Lung (tissue), 12 donors: ENCODE measurements around the gene MEAF6. TPM values are rescaled to one million over a fixed set of nuclear protein-coding genes. Genes with fewer than 3 reads are reported as not detected.
A peak's percentile ranks its signal among the peaks of the same experiment; 100 is the strongest.

Source experiments
- ATAC-seq: fragments of 200-7000 bp; cut with Tn5 transposase; one replicate; pipeline ENCODE4 v1.9.1; 2020; ENCODE audit warnings: moderate number of reproducible peaks; ENCODE audit not compliant: insufficient read depth, low FRiP score
- DNase-seq, 3 donors: peaks; one replicate each; pipeline ENCODE4 v3.0.0-alpha.2; 2013 to 2017
- H3K27ac ChIP-seq, 2 donors: one replicate each; pipeline ENCODE4 v1.5.1; 2013; ENCODE audit warnings: mild to moderate bottlenecking in 2 of 2, moderate library complexity in 2 of 2, control low read depth in 1 of 2, inconsistent platforms in 1 of 2, low read depth in 1 of 2, low read length in 1 of 2
- H3K27me3 ChIP-seq, 3 donors: one replicate each; pipeline ENCODE4 v1.5.1; 2013; ENCODE audit warnings: low read length in 2 of 3; ENCODE audit not compliant: control insufficient read depth in 3 of 3, insufficient read depth in 3 of 3
- H3K36me3 ChIP-seq, 4 donors: one replicate each; pipeline ENCODE4 v1.5.1; 2013; ENCODE audit warnings: low read length in 4 of 4, mild to moderate bottlenecking in 1 of 4, moderate library complexity in 1 of 4; ENCODE audit not compliant: control insufficient read depth in 4 of 4, insufficient read depth in 4 of 4
- H3K4me1 ChIP-seq, 5 donors: one replicate each; pipeline ENCODE4 v1.5.1; 2013; ENCODE audit warnings: low read length in 5 of 5, mild to moderate bottlenecking in 2 of 5, moderate library complexity in 1 of 5; ENCODE audit not compliant: control insufficient read depth in 5 of 5, insufficient read depth in 5 of 5
- H3K4me3 ChIP-seq: one replicate; pipeline ENCODE4 v1.5.1; 2013; ENCODE audit warnings: mild to moderate bottlenecking, control low read depth, moderate library complexity
- H3K9ac ChIP-seq, 2 donors: one replicate each; pipeline ENCODE4 v1.5.1; 2013; ENCODE audit warnings: low read length in 2 of 2, control low read depth in 1 of 2; ENCODE audit not compliant: insufficient read depth in 1 of 2
- H3K9me3 ChIP-seq, 4 donors: one replicate each; pipeline ENCODE4 v1.5.1; 2013; ENCODE audit warnings: low read length in 3 of 4, mild to moderate bottlenecking in 1 of 4, moderate library complexity in 1 of 4; ENCODE audit not compliant: control insufficient read depth in 4 of 4, insufficient read depth in 3 of 4
- CTCF ChIP-seq: IDR thresholded peaks from 2 replicates; pipeline ENCODE4 v1.5.1; 2012; ENCODE audit warnings: mild to moderate bottlenecking; ENCODE audit errors: control extremely low read depth, extremely low read depth
- WGBS, 2 donors: extraction: QIAGEN DNeasy Blood & Tissue Kit; methylation state at CpG; one replicate each; pipeline ENCODE4 v1.1.7; 2013; 5-methylcytosine and 5-hydroxymethylcytosine counted together
- polyA plus RNA-seq, 2 donors: library from polyadenylated mRNA; stranded (reverse); fragments of 200-250 nt; gene quantifications; one replicate each; pipeline ENCODE4 v1.2.1, GENCODE V29; 2013
- total RNA-seq, 2 donors: library from RNA; depleted of rRNA in 1 of 2; stranded (reverse); fragments of >200 nt in 1 of 2; gene quantifications; one replicate each; pipeline ENCODE4 v1.2.1, GENCODE V29; 2014 to 2021
- donor health status: control.
- donor health status: control.
- donor health status: Bipolar disorder and iron deficiency.
- donor health status: healthy.
- donor health status: DM: yes; HTN: yes; CAD: no.

The MEAF6 gene
- total and polyA plus RNA-seq, 4 donors = 36.9 to 68.2 (median 58.8) TPM

- Histone ChIP-seq H3K9ac (peak overlapping the region in 1 of 2 donors; percentile 67), H3K27me3 (no peaks in the 10 kb centered on the region), H3K36me3 (peaks cover 0 to 15% (median 4%) of the 10 kb centered on the region in 4 donors), H3K4me3 (peak overlapping the region; percentile 74), H3K4me1 (peaks cover 4 to 42% (median 22%) of the 10 kb centered on the region in 5 donors), H3K27ac (peak overlapping the region; percentile 24 to 93), H3K9me3 (no peaks in the 10 kb centered on the region)
- no peak for ATAC-seq
- no peak for TF ChIP-seq CTCF
- 8 to 21% methylated on average over 12 of the region's 12 CpGs for WGBS, 2 donors
- peak in 1 of 3 donors; percentile 22 for DNase-seq
These were observed 41.0 kb downstream of the MEAF6 start for GRCh38 chr1:37473431-37474045.

GRCh38 chr1:37472994-37473393 lies 41.6 kb downstream of the MEAF6 start:
- H3K36me3 ChIP-seq = peaks cover 0 to 13% (median 3%) of the 10 kb centered on the region in 4 donors
- ATAC-seq (no peak), DNase-seq (no peak)
- peak overlapping the region in 1 of 2 donors; percentile 93 for H3K27ac ChIP-seq
- no peak overlapping the region for H3K4me3 ChIP-seq
- H3K4me1 ChIP-seq = peaks cover 4 to 42% (median 22%) of the 10 kb centered on the region in 5 donors
- H3K9me3 ChIP-seq = no peaks in the 10 kb centered on the region
- no peak overlapping the region for H3K9ac ChIP-seq
- TF ChIP-seq CTCF = no peak
- 39 to 67% methylated on average over 1 of the region's 1 CpG for WGBS, 2 donors
- no peaks in the 10 kb centered on the region for H3K27me3 ChIP-seq

- ATAC-seq = no peak
- Histone ChIP-seq H3K9me3 (no peaks in the 10 kb centered on the region), H3K36me3 (peaks cover 0 to 10% (median 1%) of the 10 kb centered on the region in 4 donors), H3K9ac (no peak overlapping the region), H3K4me3 (no peak overlapping the region), H3K27me3 (no peaks in the 10 kb centered on the region), H3K27ac (peak overlapping the region in 1 of 2 donors; percentile 88), H3K4me1 (peaks cover 0 to 38% (median 22%) of the 10 kb centered on the region in 5 donors)
- 60 to 78% methylated on average over 7 of the region's 7 CpGs for WGBS, 2 donors
- no peak for DNase-seq
- TF ChIP-seq CTCF = no peak
These were observed 42.3 kb downstream of the MEAF6 start for GRCh38 chr1:37472281-37472680.
